SK-N-DZ (cell line): ENCODE results near the gene PRR33.

Experiments used
- DNase-seq: peaks from one replicate; pipeline ENCODE4 v3.0.0-alpha.2; 2015; ENCODE audit warnings: low spot score

Gene PRR33

DNA sequence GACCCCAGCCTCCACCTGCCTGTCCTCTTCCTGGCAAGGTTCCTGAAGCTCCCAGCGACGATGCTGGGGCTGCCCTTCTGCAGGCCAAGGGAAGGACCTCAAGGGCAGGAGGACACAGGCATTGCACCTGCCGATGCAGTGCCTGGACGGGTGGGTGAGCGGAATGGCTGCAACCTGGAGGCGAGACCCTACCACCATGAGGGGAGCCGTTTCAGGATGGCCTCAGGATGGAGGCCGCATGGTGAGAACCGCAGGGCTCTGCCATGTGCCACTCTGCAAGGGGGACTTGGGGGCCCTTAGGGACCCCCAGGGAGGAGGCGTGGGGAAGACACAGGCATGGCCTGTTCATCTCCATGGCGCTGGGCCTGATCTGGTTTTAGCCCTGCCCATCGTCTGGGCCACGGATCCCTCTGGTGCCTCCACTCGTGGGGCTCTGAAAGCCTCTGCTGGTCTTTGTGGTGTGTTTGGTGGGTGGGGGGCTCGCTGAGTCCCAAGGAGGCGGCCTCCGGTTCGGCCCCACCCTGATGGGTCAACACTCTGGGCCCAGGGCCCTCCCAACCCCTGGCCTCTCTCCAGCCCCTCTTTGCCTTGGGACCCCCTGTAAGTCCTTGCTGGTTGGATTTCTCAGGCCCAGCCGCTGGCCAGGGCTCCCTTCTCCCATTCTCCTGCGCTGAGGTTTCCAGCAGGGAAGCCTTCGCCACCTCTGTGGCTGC, 40.1 kb downstream of the PRR33 start:
- no peak for DNase-seq

DNA sequence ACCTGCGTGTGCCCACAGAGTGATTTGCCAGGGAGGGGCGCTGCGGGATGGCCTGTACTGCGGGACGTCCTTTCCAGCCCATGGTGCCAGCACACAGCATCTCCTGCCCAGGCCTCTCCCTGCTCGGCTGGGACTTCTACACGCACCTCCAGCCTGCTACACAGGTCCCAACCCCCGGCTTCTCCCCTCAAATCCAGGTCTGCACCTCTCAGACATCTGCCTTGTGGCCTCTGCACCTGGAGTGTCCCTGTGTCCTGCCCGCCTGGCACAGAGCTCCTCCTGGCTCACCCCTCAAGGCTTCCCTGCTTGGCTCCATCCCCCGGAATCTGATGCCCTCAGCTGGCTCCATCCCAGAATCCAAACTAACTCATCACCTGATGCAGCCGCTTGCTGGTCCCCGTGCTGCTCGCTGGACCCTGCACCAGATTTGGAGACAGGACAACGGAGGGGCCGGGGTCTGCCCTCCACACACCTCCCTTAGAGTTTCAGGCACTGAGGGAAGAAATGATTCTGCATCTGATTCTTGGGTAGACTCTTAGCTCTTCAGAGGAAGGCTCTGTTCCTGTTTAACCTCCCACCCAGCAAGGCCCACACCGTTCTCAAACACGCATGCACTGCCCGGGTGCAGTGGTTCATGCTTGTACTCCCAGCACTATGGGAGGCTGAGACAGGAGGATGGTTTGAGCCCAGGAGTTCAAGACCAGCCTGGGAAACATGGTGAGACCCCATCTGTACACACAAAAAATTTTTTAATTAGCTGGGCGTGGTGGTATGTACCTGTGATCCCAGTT, 42.9 kb downstream of the PRR33 start:
- DNase-seq, result no peak

DNA sequence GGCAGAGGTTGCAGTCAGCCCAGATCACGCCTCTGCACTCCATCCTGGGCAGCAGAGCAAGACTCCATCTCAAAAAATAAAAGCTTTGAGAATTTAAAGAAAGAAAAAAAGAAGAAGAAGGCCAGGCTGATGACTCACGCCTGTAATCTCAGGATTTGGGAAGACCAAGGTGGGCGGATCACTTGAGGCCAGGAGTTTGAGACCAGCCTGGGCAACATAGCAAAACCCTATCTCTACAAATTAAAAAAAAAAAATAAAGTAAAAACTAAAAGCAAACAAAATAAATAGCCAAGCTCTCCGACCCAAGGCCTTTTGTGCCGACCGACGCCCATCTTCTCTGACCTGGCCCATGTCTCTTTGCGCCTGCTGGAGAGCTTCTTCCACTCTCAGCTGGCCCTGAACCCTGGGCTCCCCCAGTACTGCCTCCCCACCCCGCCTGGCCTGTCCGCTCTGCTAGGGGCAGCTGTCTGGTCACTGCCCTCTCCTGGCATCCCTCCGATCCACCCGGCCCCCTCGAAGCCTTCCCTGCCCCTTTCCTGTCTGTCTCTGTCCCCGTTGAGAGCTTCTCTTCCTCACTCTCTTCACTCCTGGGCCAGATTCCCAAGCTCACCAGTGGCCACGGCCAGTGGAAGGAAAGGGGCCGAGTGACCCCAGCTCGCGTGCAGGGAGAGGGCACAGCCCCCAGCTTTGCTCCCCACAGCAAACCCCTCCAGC, 43.6 kb downstream of the PRR33 start:
- no peak for DNase-seq

DNA sequence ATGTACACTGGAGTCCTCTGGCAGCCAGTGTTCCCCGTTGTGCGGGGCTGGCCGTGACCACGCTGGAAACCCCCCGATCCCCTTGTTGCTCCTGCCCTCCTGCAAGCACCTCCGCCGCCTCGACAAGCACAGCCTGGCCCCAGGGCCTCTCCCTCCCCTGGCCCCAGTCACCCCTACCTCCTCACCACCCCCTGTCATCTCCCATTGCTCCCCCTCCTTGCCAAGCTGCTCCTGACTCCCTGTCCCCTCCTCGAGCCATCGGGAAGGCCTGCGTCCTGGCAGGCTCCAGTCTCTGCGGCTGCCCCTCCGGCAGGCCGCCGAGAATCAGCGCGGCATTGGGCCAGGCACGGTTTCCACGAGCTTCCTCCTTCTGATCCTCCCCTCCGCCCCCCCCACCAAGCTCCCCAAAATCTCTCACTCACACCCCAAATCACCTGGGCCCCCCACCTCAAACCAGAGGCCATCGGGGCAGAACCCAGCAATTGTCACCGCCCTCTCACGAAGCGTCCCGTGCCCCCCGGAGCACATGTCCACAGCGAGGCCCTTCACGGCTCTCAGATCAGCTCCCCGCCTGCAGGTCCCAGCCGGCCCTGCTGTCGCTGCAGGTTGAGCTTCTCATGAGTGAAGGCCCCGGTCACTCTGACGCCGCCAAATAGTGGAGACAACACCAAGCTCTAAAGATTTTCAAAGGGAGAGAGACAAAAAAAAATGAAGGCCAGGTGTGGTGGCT, 44.5 kb downstream of the PRR33 start:
- no peak for DNase-seq

DNA sequence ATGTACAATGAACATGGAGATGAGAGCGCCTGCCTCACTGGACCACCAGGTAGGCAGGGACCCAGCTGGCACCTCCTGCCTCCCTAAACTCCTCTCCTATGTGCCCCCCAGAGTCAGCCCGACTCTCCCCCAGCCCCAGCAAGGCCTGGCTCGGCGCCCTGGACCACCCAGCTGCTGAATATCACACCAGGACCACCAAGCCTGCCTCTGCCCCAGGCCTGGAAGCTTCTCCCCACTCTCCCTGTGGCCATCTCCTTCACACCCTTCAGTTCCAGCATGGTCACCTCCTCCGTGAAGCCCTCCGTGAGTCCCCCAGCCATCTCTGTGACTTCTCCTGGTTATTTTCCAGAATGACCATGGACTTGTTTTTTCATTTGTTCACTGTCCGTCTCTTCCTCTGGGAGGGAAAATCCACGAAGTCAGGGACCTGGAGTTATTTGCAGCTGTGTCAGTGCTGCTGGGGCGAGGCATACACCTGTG, 45.2 kb downstream of the PRR33 start:
- no peak for DNase-seq

DNA sequence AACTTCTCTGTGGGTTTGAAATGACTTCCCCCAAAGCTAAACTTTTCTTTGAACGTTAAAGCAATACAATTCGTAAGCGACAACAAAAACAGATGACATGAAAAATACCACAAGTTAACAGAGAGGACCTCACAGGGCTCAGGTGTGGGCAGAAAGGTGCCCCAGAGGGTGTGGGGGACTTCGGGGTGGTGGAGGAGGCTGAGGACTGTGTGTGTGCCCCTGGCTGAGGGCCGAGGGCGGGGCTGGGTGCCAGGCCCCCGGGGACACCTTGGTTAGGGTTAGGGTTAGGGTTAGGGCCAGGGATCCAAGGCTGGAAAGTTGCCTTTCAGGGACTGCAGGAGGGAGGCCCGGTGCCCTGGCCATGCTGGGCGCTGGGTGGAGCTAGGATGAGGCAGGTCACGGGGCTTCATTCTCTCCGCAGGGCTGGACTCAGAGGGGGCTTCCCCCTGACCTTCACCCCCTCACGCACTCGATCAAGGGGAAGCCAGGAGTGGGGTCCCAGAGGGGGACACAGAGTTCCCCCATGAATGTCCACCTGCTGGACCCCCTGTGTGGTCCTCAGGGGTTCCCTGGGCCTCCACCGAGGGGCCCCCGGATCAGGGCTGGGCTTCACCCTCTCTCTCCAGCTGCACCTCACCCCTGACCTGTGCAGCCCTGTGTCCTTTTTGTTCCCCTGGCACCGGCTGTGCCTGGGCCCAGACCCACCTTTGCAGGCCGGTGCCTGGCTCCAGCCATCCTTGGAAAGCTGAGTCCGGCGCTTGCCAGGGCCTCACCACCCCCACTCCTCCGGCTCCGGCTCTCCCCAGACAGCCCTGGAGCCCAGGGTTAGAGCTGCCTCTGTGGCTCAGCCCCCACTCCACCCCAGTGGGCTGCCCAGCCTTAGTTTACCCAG, 45.9 kb downstream of the PRR33 start:
- DNase-seq, result no peak

DNA sequence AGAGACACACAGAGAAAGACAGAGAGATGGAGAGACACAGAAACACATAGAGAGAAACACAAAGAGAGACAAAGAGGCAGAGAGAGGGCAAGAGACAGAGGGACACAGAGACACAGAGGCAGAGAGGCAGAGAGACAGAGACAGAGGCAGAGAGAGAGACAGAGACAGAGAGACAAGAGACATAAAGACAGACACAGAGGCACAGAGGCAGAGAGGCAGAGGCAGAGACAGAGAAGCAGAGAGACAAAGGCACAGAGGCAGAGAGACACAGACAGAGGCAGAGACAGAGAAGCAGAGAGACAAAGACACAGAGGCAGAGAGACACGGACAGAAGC, 46.6 kb downstream of the PRR33 start:
- no peak for DNase-seq

DNA sequence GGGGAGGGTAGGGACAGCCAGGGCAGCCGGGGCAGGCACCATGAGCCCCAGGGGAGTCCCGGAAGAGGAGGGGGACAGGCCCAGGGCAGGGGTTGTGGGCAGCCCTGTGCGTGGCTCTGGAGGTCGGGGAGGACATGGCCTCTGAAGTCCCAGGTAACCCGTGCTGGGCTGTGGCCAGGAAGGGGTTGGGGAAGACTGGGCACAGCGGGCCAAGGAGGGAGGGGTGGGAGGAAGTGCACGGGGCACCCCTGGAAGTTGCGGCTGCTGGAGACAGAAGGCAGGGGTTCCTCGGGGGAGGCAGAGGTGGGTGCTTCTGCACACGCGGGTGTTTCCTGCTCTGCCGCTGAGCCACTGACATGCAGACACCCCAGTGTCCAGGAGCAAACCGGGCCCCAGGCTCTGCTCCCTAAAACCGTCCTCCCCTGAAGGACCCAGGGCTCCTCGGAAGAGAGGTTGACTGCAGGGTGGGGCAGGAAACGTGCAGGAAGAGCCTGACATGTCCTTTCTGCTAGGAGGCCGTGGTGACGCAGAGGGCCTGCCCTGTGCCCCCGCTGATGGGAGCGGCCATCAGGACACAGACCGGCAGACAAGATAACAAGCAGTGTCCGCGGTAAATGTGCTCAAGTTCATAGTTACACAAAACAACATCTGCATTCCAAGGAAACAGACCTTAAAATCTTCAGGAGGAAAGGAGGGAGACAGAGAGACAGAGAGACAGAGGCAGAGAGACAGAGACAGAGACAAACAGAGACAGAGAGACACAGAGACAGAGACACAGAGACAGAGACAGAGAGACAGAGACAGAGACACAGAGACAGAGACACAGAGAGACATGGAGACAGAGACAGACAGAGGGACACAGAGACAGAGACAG, 47.2 kb downstream of the PRR33 start:
- no peak for DNase-seq

DNA sequence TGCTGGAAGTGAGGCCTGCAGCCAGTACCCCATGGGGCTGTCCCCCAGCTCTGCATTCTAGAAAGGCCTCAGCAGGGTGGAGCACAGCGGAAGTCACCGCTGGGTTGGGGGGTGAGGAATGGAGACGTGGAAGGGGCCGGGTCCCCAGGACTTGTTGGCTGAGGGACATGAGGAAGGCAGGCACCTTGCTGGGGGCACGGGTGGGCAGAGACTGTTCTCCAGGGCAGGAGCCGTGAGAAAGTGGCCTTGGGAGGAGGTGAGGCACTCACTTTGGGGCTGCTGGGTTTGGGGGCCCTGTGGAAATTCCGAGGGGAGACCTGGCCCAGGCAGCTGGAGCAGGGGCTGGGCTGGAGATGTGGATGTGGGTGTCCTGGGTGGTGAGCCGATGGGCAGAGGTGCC, 47.9 kb downstream of the PRR33 start:
- DNase-seq, result no peak

DNA sequence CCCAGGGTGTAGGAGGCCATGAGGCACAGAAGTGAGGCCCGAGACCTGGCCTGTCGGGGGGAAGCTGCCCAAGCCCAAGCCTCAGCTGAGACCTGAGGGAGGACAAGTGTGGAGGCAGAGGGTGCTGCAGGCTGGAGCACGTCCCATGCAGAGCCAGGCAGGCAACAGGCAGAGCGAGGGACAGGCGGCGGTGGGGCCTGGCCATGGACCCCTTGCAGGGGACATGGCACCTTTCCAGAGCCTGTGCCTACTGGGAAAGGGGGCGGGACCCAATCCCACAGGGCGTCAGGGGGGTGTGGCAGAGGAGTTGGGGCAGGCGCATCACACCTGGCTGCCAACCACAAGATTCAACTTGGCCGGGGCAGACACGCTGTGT, 48.6 kb downstream of the PRR33 start:
- DNase-seq, result no peak

DNA sequence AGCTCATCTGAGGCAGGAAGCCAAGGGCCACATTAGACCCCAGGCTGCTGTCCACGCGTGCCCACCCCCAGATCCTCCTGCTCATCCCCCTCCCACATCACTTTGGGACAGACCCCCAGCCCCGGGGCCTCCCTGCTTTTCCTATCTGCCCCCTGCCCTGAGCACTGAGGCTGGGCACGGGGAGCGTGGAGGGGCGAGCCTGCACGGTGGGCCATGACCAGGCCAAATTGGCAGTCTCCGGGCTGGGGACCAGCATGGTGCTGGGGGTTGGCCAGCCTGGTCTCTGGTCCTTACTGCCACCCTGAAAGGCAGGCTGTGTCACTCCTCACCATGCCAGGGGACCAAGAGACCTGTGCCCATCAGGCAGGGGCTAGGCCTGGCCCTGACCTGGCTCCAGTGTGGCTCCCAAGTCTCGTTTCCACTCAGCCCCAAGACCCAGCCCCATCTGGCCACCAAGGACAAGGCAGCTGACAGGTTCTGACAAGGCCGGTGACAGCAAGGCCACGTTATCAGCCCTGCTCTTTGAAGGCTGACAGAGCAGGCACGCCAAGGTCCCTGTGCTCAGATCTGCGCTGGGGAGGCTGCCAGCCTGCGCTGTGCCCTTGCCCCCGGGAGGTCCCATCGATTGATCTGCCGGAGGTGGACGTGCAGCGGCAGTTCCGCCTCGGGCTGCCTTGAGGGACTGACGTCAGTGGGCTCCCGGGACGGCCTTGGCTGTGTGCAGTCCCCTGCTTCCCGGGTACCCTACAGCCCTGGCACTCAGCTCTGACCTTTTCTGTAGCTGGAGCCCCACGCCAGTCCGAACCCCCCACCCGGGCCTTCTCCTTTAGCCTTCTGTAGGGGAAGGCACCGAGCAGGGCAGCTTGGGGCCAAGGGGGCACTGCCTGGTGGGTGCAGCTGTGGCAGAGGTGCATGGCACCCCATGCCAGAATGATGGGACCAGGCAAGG, 49.3 kb downstream of the PRR33 start:
- DNase-seq, result no peak

DNA sequence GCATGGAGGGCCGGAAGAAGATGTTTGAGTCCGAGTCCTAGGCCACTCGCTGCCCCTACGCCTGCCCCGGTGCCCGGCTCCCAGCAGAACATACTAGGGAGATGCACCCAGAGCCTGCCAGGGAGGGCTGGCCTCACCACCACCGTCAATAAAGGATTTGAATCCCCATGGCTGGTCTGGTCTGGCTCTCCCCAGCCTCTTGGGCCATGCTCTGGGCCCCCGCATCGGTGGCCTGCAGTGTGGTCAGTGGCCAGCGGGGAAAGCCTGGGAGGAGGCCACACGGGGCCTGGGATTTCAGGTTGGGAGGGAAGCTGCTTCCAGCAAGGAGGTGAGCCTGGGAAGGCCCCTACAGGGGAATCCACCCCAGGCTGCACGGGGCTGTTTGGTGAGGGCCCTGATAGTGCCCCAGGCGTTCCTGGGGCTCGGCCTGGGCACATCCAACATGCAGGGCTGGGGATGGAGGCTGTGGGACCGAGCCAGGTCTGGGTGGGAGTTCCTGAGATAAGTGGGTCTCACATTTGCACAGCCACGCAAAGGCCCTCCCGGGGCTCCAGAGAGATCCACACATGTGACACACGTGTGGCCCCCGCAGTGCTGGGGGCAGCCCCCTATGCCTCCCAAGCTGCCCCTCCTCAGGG, 50.1 kb downstream of the PRR33 start:
- no peak for DNase-seq

DNA sequence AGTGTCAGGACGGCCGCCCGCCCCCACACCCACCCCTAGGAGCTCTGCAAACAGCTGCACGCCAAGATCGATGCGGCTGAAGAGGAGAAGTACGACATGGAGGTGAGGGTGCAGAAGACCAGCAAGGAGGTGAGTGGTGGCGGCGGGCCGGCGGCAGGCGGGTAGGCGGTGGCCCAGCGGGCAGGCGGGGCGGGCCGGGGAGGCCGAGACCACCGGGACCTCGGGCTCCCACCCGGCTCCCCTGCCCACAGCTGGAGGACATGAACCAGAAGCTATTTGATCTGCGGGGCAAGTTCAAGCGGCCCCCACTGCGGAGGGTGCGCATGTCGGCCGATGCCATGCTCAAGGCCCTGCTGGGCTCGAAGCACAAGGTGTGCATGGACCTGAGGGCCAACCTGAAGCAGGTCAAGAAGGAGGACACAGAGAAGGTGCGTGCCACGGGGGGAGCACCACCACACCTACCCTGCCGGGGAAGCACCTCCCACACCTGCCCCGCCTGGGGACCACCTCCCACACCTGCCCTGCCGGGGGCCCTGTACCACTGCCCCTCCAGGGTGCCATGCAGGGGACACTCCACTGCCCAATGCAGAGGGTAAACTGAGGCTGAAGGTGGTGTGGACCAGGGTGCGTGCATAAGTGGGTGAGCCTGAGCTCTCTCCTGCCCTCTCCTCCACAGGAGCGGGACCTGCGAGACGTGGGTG, 50.8 kb downstream of the PRR33 start:
- DNase-seq, result no peak

DNA sequence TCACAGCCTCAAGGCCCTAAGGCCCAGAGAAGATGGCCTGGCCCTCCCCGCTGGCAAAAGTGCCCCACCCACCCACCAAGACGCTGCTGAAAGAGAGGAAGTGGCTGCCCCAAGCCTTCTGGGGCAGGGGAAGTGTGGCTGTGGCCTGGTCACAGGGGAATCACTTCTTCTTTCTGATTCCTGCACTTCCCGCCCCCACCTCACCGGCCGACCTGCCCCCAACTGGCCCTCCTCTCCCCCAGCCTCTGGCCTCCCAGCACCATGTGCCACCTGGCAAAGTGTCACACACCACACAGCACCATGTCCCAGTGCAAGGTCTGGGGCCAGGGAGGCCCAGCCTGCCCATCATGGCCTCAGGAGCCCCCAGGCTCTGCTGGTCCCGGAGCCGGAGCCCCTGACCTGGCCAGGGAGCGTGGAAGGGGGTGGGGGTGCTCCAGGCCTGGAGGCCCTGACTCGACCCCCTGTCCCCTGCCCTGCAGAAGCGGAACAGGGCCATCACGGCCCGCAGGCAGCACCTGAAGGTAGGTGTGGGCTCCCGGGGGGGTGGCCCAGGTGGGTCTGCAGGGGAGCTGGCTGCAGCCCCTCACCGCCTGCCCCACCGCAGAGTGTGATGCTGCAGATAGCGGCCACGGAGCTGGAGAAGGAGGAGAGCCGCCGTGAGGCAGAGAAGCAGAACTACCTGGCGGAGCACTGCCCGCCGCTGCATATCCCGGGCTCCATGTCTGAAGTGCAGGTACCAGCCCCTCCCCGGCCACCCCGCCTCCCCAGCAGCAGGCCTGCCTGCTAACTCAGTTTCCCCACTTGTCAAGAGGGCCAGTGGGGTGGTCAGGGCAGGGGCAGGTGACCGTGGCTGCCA, 51.5 kb downstream of the PRR33 start:
- DNase-seq, result no peak

DNA sequence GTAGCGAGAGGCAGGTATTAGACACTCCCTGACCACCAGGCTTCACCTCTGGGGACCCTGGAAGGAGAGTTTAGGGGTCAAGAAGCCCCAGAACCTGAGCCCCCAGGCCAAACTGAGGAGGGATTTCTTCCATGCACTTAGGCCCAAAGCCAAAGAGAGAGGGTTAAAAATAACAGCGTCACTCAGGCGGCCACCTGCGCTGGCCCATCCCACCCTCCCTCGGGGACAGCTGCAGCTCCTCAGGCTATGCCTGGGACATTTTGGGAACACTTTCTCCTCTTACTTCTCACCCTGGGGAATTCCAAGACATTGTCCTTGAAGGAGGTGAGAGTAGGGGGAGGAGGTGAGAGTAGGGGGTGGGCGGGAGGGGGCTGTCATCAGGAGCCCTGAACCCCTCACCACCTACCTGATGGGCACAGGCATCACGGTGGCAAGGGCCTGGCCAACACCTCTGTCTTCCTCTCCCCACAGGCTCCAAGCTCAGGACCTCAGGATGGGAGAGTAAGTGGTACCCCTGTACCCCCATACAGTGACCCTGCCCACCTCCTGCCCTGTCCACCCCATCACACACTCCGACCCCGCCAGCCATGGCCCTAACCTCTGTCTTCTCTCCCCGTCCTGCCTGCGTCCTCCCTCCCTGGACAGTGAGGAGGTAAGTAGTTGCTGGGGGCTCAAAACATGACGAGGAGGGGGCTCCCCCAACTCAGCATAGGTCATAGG, 52.3 kb downstream of the PRR33 start:
- DNase-seq, result no peak
